ENCODE results near the gene POLR2L. TPM values are rescaled to one million over a fixed set of nuclear protein-coding genes. Genes with fewer than 3 reads are reported as not detected.

POLR2L gene
- total RNA-seq, 1 donor from 2014 or later = 78.7 TPM

DNA sequence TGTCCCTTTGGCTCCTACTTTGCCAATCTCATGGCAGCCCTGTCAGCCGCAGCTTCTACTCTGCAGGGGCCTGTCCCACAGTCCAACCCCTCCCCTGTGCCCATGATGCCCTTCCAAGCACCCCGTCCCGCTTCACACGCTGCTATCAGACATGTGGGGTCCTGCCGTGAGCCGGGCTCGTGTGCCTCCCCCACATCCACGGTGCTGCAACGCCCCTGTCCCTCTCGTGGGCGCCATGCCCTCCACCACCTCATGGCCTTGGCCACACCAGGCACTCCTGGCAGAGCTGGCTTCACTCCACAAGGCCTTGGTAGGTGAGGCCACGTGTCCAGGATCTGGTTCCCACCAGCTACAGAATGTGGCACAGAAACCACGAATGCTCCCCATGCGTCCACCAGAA lies 45.3 kb upstream of the POLR2L start:
- DNase-seq (ENCODE audit: low spot score in 2 of 2, unreplicated experiment in 2 of 2) = no peak
- Mint-ChIP-seq H3K27ac (no peak overlapping the region), H3K36me3 (peaks cover 10% of the 10 kb centered on the region), H3K27me3 (ENCODE audit: low read depth) (no peaks in the 10 kb centered on the region), H3K4me1 (no peaks in the 10 kb centered on the region), H3K4me3 (no peak overlapping the region), H3K9me3 (no peaks in the 10 kb centered on the region)
- TF ChIP-seq, protein P1, sequence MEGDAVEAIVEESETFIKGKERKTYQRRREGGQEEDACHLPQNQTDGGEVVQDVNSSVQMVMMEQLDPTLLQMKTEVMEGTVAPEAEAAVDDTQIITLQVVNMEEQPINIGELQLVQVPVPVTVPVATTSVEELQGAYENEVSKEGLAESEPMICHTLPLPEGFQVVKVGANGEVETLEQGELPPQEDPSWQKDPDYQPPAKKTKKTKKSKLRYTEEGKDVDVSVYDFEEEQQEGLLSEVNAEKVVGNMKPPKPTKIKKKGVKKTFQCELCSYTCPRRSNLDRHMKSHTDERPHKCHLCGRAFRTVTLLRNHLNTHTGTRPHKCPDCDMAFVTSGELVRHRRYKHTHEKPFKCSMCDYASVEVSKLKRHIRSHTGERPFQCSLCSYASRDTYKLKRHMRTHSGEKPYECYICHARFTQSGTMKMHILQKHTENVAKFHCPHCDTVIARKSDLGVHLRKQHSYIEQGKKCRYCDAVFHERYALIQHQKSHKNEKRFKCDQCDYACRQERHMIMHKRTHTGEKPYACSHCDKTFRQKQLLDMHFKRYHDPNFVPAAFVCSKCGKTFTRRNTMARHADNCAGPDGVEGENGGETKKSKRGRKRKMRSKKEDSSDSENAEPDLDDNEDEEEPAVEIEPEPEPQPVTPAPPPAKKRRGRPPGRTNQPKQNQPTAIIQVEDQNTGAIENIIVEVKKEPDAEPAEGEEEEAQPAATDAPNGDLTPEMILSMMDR (IDR thresholded peaks at IDR 0.05; ENCODE audit: unreplicated experiment) = no peak

DNA sequence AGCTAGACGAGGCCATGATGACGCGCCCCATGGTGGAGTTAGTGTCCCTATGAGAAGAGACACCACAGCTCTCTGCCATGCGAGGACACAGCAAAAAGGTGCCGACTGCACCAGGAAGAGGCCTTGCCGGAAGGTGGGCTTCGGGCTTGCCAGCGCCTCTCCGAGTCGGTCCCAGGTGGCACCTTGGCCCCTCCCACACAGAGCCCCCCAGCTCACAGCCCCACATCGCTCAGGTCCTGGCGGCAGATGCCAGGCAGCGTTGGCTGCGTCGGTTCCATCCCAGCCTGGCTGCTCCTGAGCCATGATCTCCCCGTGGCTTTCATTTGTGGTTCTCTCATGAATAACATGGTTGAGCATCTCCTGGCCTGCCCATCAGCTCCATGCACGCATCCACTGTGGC lies 44.2 kb upstream of the POLR2L start:
- no peak overlapping the region for H3K27ac Mint-ChIP-seq
- no peak for DNase-seq (ENCODE audit: low spot score in 2 of 2, unreplicated experiment in 2 of 2)

DNA sequence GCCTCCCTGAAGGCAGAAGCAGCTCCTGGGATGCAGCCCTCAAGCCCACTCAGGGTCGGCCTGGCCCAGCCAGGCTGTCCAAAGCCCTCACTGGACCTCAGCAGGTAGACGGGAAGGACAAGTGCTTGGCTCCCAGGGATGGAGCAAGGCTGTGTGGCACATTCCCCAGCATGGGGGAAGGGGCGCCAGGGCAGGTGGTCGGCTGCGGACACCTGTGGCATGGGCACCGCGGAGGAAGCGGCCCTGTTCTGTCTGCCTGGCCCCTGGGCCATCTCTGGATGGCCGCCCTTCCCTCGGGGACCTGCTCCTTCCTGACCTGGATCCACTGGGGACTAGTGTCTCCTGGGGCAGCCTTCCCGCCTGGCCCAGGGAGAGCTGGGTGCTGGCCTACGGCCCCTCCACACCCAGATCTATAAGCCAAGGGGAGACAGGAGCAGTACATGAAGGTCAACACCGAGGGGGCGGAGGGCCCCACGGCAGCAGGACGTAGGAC lies 42.3 kb upstream of the POLR2L start:
- Mint-ChIP-seq H3K27me3 (ENCODE audit: low read depth) (no peaks in the 10 kb centered on the region), H3K9me3 (no peaks in the 10 kb centered on the region), H3K4me1 (no peaks in the 10 kb centered on the region), H3K4me3 (no peak overlapping the region), H3K36me3 (peaks cover 22% of the 10 kb centered on the region), H3K27ac (no peak overlapping the region)
- no peak for DNase-seq (ENCODE audit: low spot score in 2 of 2, unreplicated experiment in 2 of 2)
- TF ChIP-seq, protein P1 (IDR thresholded peaks at IDR 0.05; ENCODE audit: unreplicated experiment) = no peak

More for the DNA sequence above, 44.2 kb upstream of the POLR2L start:
- Mint-ChIP-seq H3K4me1 (no peaks in the 10 kb centered on the region), H3K36me3 (peaks cover 16% of the 10 kb centered on the region), H3K4me3 (no peak overlapping the region), H3K9me3 (no peaks in the 10 kb centered on the region), H3K27me3 (ENCODE audit: low read depth) (no peaks in the 10 kb centered on the region)
- TF ChIP-seq, protein P1 (IDR thresholded peaks at IDR 0.05; ENCODE audit: unreplicated experiment) = no peak

DNA sequence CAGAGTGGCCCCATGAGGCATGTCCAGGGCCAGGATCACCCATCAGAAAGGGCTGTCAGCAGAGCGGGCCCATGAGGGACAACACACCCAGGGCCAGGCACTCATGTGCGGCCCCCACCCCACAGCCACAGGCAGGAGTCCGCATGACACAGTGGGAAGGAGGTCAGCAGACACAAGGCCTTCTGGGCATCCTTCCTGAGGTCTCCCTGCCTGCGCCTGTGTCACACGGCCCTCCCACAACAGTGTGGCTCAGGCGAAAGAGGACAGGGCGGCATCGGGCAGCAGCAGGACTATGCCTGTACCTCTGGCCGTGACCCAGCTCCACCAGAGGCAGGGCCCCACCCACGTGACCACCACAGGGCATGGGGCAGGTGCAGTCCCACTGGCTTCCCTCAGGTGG lies 41.2 kb upstream of the POLR2L start:
- TF ChIP-seq, protein P1 (IDR thresholded peaks at IDR 0.05; ENCODE audit: unreplicated experiment) = no peak
- DNase-seq (ENCODE audit: low spot score in 2 of 2, unreplicated experiment in 2 of 2) = no peak
- Mint-ChIP-seq H3K9me3 (no peaks in the 10 kb centered on the region), H3K4me3 (no peak overlapping the region), H3K36me3 (peaks cover 22% of the 10 kb centered on the region), H3K27me3 (ENCODE audit: low read depth) (no peaks in the 10 kb centered on the region), H3K4me1 (no peaks in the 10 kb centered on the region), H3K27ac (no peak overlapping the region)

DNA sequence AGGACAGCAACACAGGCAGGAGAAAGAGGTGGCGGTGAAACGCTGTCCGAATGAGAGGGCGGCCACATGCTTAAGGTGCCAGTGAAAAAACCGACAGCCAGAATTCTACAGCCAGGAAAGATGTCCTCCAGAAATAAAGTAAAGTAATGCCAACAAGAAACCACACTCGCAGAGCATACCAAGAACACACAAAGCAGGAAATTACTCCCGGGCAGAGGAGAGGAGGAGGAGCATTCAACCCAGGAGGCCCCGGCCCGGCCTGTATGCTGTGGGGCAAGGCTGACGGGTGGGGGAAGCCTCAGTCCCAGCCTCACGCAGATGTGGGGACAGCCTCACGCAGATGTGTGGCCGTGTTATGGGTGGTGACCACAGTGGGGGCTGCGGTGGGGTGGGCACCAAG lies 40.3 kb upstream of the POLR2L start:
- no peaks in the 10 kb centered on the region for H3K27me3 Mint-ChIP-seq (ENCODE audit: low read depth)
- H3K36me3 Mint-ChIP-seq = peaks cover 22% of the 10 kb centered on the region
- H3K27ac Mint-ChIP-seq = no peak overlapping the region
- no peak overlapping the region for H3K4me3 Mint-ChIP-seq
- H3K4me1 Mint-ChIP-seq = no peaks in the 10 kb centered on the region
- no peaks in the 10 kb centered on the region for H3K9me3 Mint-ChIP-seq
- DNase-seq (ENCODE audit: low spot score in 2 of 2, unreplicated experiment in 2 of 2) = no peak
- TF ChIP-seq, protein P1 (IDR thresholded peaks at IDR 0.05; ENCODE audit: unreplicated experiment) = no peak

DNA sequence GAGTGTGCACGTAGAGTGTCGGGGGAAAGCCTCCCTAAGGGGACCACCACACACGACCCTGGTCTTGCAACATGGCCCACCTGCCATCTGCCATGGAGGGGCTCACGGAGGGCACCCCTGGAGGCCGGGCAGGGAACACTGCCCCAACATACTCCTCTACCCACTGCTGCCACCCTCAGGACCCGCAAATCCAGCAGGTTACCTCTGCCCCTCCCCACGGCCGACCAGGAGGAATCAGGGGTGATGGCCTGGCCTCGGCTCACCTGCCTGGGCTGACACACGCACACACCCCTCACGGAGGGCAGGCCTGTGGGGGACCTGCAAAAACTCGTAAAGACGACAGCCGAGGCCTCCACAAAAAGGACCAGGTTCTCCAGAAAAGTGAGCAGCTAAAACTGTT lies 38.1 kb upstream of the POLR2L start:
- H3K27ac Mint-ChIP-seq = no peak overlapping the region
- H3K4me1 Mint-ChIP-seq = no peaks in the 10 kb centered on the region
- no peak overlapping the region for H3K4me3 Mint-ChIP-seq
- peaks cover 23% of the 10 kb centered on the region for H3K36me3 Mint-ChIP-seq
- H3K27me3 Mint-ChIP-seq (ENCODE audit: low read depth) = no peaks in the 10 kb centered on the region
- no peaks in the 10 kb centered on the region for H3K9me3 Mint-ChIP-seq
- TF ChIP-seq, protein P1 (IDR thresholded peaks at IDR 0.05; ENCODE audit: unreplicated experiment) = no peak
- no peak for DNase-seq (ENCODE audit: low spot score in 2 of 2, unreplicated experiment in 2 of 2)

Data from mesothelial cell of epicardium (in vitro differentiated cells).